GM18517 (cell line): Measurements from ENCODE around the gene ITPA.

Source experiments
- ATAC-seq: cut with Tn5 transposase; IDR thresholded peaks from one replicate; pipeline ENCODE4 v1.9.1; 2021; ENCODE audit warnings: mild to moderate bottlenecking, moderate library complexity; ENCODE audit not compliant: unreplicated experiment

The ITPA gene

DNA sequence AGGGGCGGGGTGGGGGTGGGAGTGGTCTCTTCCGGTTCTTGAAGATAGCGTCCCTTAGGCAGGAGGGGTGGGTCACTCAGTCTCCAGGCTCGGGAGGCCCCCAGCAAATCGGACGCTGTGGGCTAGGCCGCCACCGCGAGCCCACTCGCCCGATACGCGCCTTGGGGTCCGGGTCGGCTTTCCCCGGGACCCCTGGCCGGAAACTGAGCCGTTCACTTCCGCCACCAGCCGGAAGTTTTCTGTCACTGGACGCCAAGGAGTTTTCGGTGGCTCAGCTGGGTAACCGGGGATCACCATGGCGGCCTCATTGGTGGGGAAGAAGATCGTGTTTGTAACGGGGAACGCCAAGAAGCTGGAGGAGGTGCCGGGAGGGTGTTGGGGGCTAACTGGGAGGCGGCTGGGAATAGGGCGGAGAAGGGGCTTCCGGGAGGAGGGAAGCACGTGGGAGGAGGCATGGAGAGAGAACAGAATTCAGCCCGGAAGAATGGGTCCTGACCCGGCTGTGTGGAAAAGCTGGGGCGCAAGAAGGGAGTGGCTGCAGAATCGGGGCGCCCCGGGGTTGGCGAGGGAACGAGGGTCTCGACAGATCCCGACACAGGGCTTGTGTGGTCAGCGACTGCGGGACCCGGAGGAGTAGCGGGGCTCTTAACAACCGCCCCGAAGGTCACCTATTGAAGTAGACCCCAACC lies at the start of gene ITPA:
Gene ITPA, plus strand, starts transcription at position 242 of the 689 bp plus-strand sequence. Its CDS starts 54 bp downstream, at position 296.
- no peak for ATAC-seq

DNA sequence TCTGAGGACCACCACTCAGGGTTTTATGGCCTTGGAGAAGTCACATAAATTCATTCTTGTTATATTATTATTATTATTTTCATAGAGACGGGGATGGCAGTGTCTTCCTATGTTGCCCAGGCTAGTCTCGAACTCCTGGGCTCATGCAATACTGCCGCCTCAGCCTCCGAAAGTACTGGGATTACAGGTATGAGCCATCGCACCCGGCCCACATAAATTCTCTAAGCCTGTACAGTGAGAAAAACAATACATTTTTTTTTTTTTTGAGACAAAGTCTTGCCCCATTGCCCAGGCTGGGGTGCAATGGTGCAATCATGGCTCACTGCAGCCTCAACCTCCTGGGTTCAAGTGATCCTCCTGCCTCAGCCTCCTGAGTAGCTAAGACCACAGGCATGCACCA lies 48.9 kb upstream of the ITPA start:
- no peak for ATAC-seq

DNA sequence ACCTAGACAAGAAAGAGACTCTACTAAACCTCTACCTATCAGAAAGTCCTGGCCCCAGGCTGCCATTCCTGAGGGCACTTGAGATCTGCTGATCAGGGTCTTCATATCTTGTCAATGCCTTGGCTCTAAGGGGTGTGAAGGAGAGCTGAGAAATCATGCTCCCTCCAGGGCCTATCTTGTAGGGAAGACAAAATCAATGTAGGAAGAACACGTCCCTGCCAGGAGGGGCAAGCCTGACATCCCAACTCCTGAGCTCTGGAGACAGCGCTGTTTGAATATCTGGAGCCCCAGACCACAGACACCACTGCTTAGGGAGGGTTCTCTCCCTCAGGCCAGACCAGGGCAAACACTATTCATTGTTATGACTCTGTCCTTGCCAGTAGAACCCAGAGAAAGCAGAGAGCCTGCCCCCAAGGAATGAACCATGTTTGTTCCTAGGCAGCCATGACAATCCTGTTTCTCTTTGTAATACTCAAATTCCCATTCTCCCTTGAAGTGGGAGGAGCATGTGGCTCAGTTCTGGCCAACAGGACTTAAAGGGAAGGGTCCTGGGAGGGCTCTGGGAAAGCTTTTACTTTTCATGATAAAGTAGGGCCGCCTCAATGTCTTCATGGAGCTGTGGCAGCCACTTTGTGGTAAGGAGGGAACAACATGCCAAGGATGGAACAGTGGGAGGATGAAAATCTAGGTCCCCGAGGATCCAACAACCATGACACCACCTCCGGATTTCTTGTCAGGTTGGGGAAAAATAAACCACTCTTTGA lies 47.8 kb upstream of the ITPA start:
- no peak for ATAC-seq

DNA sequence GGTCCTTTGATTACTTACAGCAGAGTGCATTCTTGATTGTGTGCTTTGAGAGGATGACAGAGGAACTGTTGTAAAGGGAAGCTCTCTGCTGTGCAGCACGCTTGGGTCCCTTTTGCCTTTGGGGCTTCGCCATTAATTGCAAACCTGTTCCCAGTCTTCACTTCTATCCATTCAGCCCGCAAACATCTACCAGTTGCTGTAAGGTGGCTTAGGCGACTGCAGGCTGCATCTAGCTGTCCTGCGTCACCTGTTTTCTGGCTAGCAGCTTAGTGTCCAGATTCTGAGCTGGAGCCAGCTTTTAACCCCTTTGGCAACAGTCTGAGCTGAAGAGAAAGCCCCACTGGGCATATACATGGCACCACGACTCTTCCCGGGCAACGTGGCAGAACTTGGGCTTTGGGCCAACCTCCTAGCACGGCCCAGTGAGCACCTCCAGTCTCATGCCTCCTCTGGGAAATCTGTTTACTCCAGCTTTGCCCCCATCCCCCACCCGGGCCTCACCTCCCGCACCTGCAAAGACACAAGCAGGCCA lies 47.2 kb upstream of the ITPA start:
- ATAC-seq = no peak

GRCh38 chr20:3163099-3164042 lies 45.9 kb upstream of the ITPA start:
- ATAC-seq = no peak

DNA sequence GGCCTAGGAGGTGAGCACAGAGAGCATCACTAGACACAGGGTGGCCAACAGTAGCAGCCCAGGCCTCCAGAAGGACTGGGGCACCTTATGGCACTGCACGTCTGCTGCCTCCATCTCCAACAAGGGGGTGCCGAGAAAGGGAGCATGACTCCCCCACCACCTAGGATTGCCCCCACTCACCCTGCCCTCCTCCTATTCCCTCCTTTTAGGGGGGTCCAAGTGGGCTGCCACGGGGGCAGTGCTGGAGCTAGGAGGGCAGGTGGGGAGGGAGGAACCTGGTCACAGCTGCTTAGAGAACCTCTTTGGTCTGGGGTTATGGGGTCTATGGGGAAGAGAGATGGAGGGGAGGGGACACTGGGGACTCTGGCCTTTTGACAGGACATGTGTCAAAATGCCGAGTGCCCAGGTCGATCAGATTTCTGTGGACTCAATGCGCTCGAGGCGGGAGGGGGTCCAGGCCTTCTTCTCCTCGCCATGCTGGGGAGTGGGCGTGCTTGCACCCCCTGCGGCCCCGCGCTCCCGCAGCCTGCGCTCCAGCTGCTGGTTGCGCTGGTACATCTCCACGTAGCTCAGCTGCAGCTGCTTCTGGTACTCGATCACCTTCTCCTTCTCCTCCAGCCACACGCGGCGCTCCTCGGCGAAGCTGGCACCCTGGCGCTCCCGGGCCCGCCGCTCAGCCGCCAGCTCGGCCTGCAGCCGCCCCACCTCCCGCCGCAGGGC lies 45.1 kb upstream of the ITPA start:
- no peak for ATAC-seq

DNA sequence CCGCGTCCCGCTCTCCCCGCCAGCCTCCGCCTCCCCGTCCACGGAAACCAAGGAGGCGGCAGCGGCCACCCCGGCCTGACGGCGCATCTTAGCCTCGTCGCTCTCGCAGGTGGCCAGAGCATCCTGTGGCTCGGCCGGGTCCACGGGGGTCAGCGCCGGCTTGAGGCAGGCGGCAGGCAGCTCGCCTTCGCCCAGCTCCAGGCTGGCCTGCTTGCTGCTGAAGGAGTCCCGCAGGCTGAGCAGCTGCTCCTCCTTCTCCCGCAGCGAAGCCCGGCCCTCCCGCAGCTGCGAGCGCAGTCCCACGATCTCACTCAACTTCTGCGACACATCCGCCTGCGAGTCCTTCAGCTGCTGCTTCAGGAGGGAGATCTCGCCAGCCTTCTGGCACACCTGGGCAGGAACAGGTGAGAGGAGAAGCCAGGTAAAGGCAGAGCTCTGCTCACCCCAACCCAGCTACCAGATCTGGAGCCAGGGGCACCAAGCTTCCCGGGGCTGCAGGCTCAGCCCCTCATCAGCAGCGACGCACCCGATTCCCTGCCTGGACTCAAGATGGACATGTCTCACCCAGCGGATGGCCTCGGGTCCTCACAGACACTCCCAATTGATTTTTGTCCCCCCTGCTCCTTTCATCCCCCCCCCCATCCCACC lies 44.4 kb upstream of the ITPA start:
- ATAC-seq = no peak

GRCh38 chr20:3165473-3166337 lies 43.6 kb upstream of the ITPA start:
- no peak for ATAC-seq

GRCh38 chr20:3166338-3166912 lies 42.9 kb upstream of the ITPA start:
- no peak for ATAC-seq

DNA sequence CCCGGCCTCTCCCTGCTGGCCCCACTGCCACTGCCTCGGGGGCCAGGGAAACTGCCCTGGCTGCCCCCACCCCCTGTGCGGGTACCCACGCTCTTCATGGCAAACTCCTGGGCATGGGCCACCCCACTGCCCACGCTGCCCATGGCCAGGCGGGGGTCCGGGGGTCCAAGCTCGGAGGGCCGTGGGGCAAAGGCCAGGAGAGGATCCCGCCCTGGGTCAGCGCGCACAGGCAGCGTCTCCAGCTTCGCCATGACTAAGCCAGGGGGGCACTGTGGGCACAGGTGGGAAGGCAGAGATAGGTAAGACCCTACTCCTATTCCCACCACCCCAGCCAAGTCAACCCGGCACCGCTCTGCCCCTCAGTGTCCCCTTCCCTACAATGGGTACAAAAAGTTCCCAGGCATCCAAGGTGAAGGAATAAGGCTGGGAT lies 42.4 kb upstream of the ITPA start:
- ATAC-seq = no peak

DNA sequence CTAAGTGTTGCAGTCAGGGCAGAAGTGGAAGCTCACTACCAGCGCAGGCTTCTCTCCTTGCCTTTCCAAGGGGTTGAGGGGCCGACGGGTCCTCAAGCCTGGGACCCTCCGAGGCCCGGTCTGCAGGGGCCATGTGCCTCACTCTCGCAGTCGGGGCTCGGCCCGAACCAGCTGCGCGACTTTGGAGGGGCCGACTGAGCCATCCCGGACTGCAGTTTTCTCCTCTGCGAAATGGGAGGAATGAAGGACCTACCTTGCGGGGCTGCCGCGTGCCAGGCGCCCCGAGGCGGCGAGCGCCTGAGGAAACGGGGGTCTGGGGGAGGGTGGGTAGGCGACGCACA lies 41.6 kb upstream of the ITPA start:
- no peak for ATAC-seq

- ATAC-seq = no peak
These were observed 41.0 kb upstream of the ITPA start for GRCh38 chr20:3168079-3168828.

GRCh38 chr20:3168829-3169590 lies 40.3 kb upstream of the ITPA start:
- no peak for ATAC-seq

- no peak for ATAC-seq
These were observed 37.7 kb upstream of the ITPA start for GRCh38 chr20:3171391-3172125.

GRCh38 chr20:3172126-3172932 lies 37.0 kb upstream of the ITPA start:
- ATAC-seq = no peak
